ENCODE measurements around the gene ANAPC5.

ANAPC5 gene

DNA sequence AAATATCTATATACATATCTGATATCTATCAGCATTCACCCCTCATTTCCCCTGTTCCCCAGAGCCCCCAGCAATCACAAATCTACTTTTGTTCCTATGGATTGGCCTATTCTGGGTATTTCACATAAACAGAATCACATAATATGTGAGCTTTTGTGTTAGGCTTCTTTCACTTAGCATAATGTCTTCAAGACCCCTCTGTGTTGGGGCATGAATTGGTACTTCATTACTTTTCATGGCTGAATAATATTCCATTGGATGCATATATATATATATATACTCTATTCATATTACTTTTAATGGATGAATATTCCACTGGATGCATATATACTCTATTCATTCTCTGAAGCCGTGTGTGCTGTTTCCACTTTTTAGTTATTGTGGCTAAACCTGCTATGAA, 84.4 kb downstream of the ANAPC5 start:
- TF ChIP-seq, protein P1, sequence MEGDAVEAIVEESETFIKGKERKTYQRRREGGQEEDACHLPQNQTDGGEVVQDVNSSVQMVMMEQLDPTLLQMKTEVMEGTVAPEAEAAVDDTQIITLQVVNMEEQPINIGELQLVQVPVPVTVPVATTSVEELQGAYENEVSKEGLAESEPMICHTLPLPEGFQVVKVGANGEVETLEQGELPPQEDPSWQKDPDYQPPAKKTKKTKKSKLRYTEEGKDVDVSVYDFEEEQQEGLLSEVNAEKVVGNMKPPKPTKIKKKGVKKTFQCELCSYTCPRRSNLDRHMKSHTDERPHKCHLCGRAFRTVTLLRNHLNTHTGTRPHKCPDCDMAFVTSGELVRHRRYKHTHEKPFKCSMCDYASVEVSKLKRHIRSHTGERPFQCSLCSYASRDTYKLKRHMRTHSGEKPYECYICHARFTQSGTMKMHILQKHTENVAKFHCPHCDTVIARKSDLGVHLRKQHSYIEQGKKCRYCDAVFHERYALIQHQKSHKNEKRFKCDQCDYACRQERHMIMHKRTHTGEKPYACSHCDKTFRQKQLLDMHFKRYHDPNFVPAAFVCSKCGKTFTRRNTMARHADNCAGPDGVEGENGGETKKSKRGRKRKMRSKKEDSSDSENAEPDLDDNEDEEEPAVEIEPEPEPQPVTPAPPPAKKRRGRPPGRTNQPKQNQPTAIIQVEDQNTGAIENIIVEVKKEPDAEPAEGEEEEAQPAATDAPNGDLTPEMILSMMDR (IDR thresholded peaks at IDR 0.05; ENCODE audit: borderline replicate concordance, control extremely low read depth, extremely low read depth, insufficient read depth, missing control alignments) = no peak
- DNase-seq (ENCODE audit: low spot score) = no peak
- in situ Hi-C loops (cut with MboI; ENCODE audit: low sequenced_read_pairs, unreplicated experiment) = no loop called here

DNA sequence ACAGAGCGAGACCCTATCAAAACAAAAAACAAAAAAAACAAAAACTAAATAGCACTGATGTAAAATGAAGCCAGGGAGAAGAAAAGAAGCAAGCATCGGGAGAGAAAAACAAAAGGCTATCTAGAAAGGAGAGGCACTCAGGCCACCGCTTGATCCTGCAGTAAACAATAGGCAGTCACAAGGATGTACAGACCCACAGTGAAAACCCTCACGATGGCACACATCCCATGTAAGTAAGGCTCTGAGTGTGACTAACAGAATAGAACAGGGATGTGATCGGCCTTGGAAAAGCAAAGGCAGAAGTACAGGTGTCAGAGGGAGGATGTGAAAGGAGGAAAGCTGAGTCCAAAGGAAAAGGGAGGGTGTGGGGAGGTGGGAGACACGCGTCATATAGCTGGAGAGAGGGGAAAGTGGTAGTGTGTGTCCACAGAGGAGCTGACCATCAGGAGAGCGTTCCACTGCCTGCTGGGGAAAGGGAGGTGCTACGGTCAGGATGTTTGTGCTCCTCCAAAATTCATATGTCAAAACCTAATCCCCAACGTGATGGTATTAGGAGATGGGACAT, 87.2 kb downstream of the ANAPC5 start:
- in situ Hi-C loops (cut with MboI; ENCODE audit: low sequenced_read_pairs, unreplicated experiment) = no loop called here
- TF ChIP-seq, protein P1 (IDR thresholded peaks at IDR 0.05; ENCODE audit: borderline replicate concordance, control extremely low read depth, extremely low read depth, insufficient read depth, missing control alignments) = no peak
- DNase-seq (ENCODE audit: low spot score) = no peak

DNA sequence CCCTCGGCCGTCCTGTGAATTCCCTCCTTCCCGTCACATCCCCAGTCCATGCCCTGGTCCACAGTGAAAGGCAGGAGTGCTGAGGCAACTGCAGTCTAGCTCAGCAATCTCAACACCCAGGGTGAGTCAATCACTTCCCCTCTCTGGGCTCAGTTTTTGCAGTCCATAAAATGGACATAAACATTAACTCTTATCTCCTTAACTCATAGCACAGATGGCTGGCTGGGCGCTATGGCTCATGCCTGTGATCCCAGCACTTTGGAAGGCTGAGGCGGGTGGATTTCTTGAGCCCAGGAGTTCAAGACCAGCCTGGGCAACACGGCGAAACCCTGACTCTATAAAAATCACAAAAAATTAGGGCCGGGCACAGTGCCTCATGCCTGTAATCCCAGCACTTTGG, 88.1 kb downstream of the ANAPC5 start:
- DNase-seq (ENCODE audit: low spot score) = no peak
- in situ Hi-C loops (cut with MboI; ENCODE audit: low sequenced_read_pairs, unreplicated experiment) = no loop called here
- TF ChIP-seq, protein P1 (IDR thresholded peaks at IDR 0.05; ENCODE audit: borderline replicate concordance, control extremely low read depth, extremely low read depth, insufficient read depth, missing control alignments) = no peak

DNA sequence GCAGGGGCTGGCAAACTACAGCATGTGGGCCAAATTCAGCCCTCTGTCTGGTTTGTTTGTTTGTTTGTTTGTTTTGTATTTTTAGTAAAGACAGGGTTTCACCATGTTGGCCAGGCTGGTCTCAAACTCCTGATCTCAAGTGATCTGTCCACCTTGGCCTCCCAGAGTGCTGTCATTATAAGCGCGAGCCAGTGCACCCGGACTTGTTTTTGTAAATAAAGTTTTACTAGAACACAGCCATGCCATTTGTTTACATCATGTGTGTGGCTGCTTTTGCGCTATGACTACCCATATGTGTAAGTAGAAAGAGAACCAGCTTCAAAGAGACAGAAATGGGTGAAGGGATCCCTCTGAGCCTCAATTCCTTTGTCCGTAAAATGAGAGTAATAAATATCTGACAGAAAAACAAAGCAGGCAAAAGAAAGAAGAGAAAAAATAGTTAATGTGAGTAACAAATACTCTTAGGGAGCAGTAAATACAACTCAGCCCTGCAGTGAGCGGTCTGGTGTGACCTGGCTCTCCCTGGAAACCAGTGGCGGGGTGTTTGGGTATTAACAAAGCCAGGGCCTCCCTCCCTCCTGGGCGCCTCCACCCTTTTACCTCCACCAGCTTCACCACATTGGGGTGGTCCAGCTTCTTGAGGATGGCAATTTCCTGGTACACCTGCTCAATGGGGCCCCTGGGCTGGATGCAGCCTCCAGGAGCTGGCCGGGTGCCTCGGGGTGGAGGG, 88.8 kb downstream of the ANAPC5 start:
- TF ChIP-seq, protein P1 (IDR thresholded peaks at IDR 0.05; ENCODE audit: borderline replicate concordance, control extremely low read depth, extremely low read depth, insufficient read depth, missing control alignments) = no peak
- no peak for DNase-seq (ENCODE audit: low spot score)
- in situ Hi-C loops (cut with MboI; ENCODE audit: low sequenced_read_pairs, unreplicated experiment) = no loop called here

DNA sequence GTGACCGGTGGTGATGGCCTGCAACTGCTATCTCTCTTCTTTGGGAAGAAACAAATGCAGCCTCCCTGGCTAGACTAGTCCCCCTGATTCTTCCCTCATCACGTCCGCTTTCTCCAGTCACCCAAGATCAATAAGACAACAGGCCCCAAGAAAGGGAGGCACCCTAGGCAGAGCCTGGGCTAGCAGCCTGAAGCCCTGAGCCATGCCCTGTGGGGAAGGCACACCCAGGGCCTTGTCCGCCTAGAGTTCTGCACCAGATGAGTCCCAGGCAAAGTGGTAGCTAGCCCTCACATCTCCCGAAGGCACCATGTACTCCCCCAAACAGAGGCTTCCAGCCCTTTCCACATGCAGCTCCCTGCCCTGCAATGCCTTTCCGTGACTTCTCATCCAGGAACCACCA, 90.8 kb downstream of the ANAPC5 start:
- in situ Hi-C loops (cut with MboI; ENCODE audit: low sequenced_read_pairs, unreplicated experiment) = no loop called here
- TF ChIP-seq, protein P1 (IDR thresholded peaks at IDR 0.05; ENCODE audit: borderline replicate concordance, control extremely low read depth, extremely low read depth, insufficient read depth, missing control alignments) = no peak
- no peak for DNase-seq (ENCODE audit: low spot score)

DNA sequence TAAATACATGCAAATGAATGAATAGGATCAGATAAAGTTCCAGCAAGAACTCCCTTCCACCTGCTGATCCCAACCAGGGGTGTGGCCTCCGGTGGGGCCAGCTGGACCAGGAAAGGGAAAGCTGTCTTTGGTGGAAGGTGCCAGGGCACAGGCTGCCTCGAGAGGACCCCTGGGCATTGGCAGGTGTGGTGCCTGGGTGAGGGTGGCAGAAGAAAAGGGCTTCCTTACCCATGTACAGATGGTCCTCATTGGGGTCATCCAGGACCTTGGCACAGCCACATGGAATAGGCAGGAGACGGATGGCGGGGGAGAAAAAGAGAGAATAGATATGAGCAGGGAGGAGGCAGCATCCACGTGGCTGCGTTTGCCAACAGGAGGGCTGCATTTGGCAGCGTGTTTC, 92.1 kb downstream of the ANAPC5 start:
- in situ Hi-C loops (cut with MboI; ENCODE audit: low sequenced_read_pairs, unreplicated experiment) = no loop called here
- TF ChIP-seq, protein P1 (IDR thresholded peaks at IDR 0.05; ENCODE audit: borderline replicate concordance, control extremely low read depth, extremely low read depth, insufficient read depth, missing control alignments) = no peak
- DNase-seq (ENCODE audit: low spot score) = no peak

Measured in GM13976 (cell line).